Aorta (tissue), 5 donors: ENCODE results near the gene PARP8. TPM values are rescaled to one million over a fixed set of nuclear protein-coding genes. Genes with fewer than 3 reads are reported as not detected.
"Not testable (repeated sequence)": the region's sequence is repeated elsewhere in the genome, so short reads cannot be mapped to it uniquely, and the experiment has no call there.

ENCODE experiments used
- ATAC-seq: fragments of 200-7000 bp; cut with Tn5 transposase; one replicate; pipeline ENCODE4 v1.9.1; 2022; ENCODE audit warnings: moderate library complexity; ENCODE audit not compliant: low FRiP score
- DNase-seq, 2 donors: peaks; one replicate each; pipeline ENCODE4 v3.0.0-alpha.2; 2020
- H3K27ac ChIP-seq, 2 donors: one replicate each; pipeline ENCODE4 v1.5.1; 2013; ENCODE audit warnings: low read length in 2 of 2, mild to moderate bottlenecking in 2 of 2, moderate library complexity in 2 of 2, control low read depth in 1 of 2, inconsistent platforms in 1 of 2, low read depth in 1 of 2
- H3K27me3 ChIP-seq, 2 donors: one replicate each; pipeline ENCODE4 v1.6.1; 2013; ENCODE audit warnings: control low read depth in 1 of 2, low read length in 1 of 2, mild to moderate bottlenecking in 1 of 2, moderate library complexity in 1 of 2; ENCODE audit not compliant: insufficient read depth in 2 of 2, control insufficient read depth in 1 of 2
- H3K36me3 ChIP-seq, 2 donors: one replicate each; pipeline ENCODE4 v1.6.1; 2013; ENCODE audit warnings: control low read depth in 1 of 2, low read length in 1 of 2, mild to moderate bottlenecking in 1 of 2; ENCODE audit not compliant: insufficient read depth in 2 of 2, control insufficient read depth in 1 of 2
- H3K4me1 ChIP-seq, 2 donors: one replicate each; pipeline ENCODE4 v1.6.1; 2013; ENCODE audit warnings: low read length in 2 of 2, control low read depth in 1 of 2, mild to moderate bottlenecking in 1 of 2, moderate library complexity in 1 of 2; ENCODE audit not compliant: insufficient read depth in 2 of 2, control insufficient read depth in 1 of 2
- H3K4me3 ChIP-seq, 2 donors: one replicate each; pipeline ENCODE4 v1.5.1; 2013; ENCODE audit warnings: low read length in 2 of 2, control low read depth in 1 of 2, mild to moderate bottlenecking in 1 of 2
- H3K9me3 ChIP-seq: one replicate; pipeline ENCODE4 v1.6.1; 2013; ENCODE audit warnings: mild to moderate bottlenecking, low read length; ENCODE audit not compliant: control insufficient read depth
- WGBS, 2 donors: extraction: QIAGEN DNeasy Blood & Tissue Kit; methylation state at CpG; one replicate each; pipeline ENCODE4 v1.1.7; 2013; 5-methylcytosine and 5-hydroxymethylcytosine counted together
- intact Hi-C, 2 donors: fragments of 100-400 bp; cut with DNase I; formaldehyde crosslinking; loops; one replicate each; pipeline versions ENCODE4 v1.14.2 to v1.15.0; 2022
- polyA plus RNA-seq, 2 donors: library from polyadenylated mRNA; stranded (reverse); fragments of 200-250 nt; gene quantifications; one replicate each; pipeline ENCODE4 v1.2.3, GENCODE V29; 2013
- total RNA-seq, 2 donors: library from RNA; stranded (reverse); fragmentation: NEBNext Ultra II Directional; extraction: Animal tissue kit (Norgen Biotek cat#: 25700); gene quantifications; one replicate each; pipeline ENCODE4 v1.2.1, GENCODE V29; 2021
- donor health status: healthy with polysubstance abuse.
- donor health status: Bipolar disorder and iron deficiency.
- donor health status: DM: no; HTN: no; CAD: no.
- donor health status: DM: no; HTN: no; CAD: no.
- donor health status: DM: yes; HTN: yes; CAD: no.

Gene PARP8
- total and polyA plus RNA-seq, 4 donors, result 5.3 to 47.6 (median 19.5) TPM

DNA sequence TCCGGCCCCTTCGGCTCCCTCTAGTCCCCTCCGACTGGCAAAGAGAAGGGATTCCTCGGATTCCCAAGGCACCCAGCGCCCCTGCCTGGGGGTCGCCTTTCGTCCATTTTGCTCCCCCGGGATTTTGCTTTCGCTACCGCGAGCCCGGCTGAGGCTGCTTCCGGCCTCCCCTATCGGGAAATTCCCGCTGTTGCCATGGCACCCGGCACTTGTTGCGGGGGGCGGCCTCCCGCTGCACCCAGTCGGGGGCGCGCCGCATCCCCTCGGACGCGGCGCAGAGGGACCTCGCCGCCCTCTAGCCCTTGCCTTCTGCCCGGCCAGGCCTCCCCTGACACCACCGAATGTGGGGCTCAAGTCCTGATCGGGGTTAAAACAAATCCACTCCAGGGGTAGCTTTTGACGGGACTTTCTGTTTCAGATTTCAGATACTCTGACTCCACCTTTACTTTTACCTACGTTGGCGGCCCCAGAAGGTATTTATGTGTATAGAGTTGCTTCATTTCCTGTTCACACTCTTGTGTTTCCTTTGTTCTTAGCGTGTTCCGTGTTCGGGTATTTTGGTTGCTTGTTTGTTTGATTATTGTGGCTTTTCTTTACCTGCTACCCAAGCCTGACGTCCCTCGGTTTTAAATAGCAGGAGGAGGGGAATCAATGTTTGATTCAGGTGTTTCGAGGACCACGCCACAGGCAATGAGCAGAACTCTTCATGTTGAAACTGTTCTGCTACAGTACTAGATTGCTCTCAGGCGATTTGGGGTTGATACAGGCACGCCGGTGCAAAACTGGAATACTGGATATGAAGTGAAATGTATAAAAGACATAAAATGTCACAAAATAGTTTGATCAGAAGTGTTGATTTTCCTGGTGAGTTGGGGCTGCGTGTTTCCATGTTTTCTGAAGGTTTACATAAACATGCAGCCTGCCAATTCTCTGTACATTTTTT, 1.5 kb downstream of the PARP8 start:
- H3K27ac ChIP-seq, result peak overlapping the region; percentile 1 to 78
- ATAC-seq (peak; percentile 29), DNase-seq (peak; percentile 87 to 90)
- H3K9me3 ChIP-seq, result no peaks in the 10 kb centered on the region
- H3K27me3 ChIP-seq, result no peaks in the 10 kb centered on the region
- H3K4me3 ChIP-seq, result peak overlapping the region; percentile 40 to 75
- intact Hi-C loops, result loop anchor here (5.0 to 10.0 kb wide), 2 partner anchors 77 to 79 kb away; no protein-coding TSS in a partner anchor
- H3K4me1 ChIP-seq, result no peaks in the 10 kb centered on the region
- WGBS, 2 donors, result 0% methylated on average over 45 to 46 of the region's 46 CpGs
- no peaks in the 10 kb centered on the region for H3K36me3 ChIP-seq

DNA sequence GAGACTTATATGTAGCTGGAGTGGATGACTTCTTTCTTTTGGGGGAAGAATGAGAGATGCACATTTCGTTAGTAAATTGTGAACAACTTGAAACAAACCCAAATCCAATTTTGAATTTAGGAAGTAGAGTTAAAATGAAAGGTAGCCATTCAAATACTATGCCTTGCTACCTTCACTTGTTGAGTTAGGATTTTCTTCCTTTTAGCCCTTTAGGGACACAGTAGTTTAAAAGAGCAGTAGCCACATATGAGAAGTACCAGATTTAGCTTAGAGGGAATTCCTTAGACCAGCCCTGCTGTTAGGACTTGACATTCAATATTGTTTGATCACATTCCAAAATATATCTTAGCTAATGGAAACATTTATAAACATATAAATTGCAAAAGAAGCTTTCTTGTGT, 2.2 kb downstream of the PARP8 start:
- H3K4me1 ChIP-seq, DNase-seq, H3K9me3 ChIP-seq, ATAC-seq, H3K27ac ChIP-seq, H3K36me3 ChIP-seq, H3K27me3 ChIP-seq: not testable (repeated sequence)
- WGBS, 2 donors, result 15 to 20% methylated on average over 1 of the region's 1 CpG
- peak overlapping the region in 1 of 2 donors; percentile 75 for H3K4me3 ChIP-seq
- intact Hi-C loops, result loop anchor here (5.0 to 10.0 kb wide), 2 partner anchors 76 to 79 kb away; no protein-coding TSS in a partner anchor

DNA sequence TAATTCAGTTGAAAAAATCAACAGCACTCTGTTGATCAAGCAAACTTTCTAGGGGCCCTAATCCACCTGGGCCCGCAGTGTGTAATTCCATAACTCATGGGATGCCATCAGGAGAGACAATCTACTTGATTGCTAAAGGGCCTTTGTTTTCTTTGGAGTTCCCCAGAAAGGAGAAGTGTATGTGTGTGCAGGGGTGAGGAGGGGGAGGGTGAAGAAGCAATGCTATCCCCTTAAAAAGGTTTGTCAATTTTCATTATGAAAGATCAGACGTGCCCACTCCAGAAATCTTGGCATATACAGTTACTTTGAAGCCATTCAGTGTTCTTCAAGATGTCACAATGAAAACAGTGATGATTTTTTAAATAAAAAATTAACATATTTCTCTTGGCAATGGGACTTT, 6.2 kb downstream of the PARP8 start:
- Histone ChIP-seq H3K4me3 (no peak overlapping the region), H3K9me3 (no peaks in the 10 kb centered on the region), H3K4me1 (no peaks in the 10 kb centered on the region), H3K36me3 (no peaks in the 10 kb centered on the region), H3K27ac (no peak overlapping the region), H3K27me3 (no peaks in the 10 kb centered on the region)
- no peak for ATAC-seq
- WGBS, 2 donors, result 66 to 82% methylated on average over 2 of the region's 2 CpGs
- intact Hi-C loops, result no loop called here
- no peak for DNase-seq

DNA sequence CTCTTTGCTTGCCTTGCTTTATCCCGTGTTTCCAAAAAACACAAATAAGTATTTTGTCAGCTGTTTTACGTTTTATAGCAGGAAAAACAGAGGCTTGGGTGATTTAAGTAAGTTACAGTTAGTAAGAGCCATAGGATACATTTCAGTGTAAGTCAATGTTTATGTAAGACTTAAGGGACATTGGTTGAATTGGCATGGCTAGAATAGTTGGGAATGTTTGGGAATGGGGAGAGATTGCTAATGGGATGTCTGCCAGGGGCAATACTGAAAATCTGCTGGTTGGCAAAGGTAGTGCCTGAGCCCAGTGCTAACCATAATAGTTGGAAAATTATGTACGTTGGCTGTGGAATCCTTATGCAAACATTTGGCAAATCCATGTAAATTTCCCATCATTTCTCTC, 7.0 kb downstream of the PARP8 start:
- H3K36me3 ChIP-seq, H3K9me3 ChIP-seq, DNase-seq, ATAC-seq, intact Hi-C loops, H3K27ac ChIP-seq, H3K4me3 ChIP-seq, H3K27me3 ChIP-seq, H3K4me1 ChIP-seq: not testable (repeated sequence)
- 4 to 6% methylated on average over 3 of the region's 3 CpGs for WGBS, 2 donors

DNA sequence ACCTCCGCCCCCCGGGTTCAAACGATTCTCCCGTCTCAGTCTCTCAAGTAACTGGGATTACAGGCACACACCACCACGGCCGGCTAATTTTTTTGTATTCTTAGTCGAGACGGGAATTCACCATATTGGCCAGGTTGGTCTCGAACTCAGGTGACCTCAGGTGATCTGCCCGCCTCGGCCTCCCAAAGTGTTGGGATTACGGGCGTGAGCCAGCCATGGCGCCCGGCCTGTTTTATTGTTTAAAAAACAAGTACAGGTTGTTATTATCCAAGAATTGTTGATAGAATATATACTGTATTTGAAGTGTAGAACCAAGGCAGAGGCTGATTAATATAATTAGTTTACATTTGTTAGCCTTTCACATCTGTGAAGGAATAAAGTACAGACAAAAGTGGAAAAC, 8.9 kb downstream of the PARP8 start:
- Histone ChIP-seq H3K27me3 (no peaks in the 10 kb centered on the region), H3K9me3 (no peaks in the 10 kb centered on the region), H3K27ac (no peak overlapping the region), H3K36me3 (no peaks in the 10 kb centered on the region), H3K4me1 (no peaks in the 10 kb centered on the region), H3K4me3 (no peak overlapping the region)
- WGBS, 2 donors, result 95 to 96% methylated on average over 15 of the region's 15 CpGs
- intact Hi-C loops, result no loop called here
- ATAC-seq, result no peak
- DNase-seq, result no peak

DNA sequence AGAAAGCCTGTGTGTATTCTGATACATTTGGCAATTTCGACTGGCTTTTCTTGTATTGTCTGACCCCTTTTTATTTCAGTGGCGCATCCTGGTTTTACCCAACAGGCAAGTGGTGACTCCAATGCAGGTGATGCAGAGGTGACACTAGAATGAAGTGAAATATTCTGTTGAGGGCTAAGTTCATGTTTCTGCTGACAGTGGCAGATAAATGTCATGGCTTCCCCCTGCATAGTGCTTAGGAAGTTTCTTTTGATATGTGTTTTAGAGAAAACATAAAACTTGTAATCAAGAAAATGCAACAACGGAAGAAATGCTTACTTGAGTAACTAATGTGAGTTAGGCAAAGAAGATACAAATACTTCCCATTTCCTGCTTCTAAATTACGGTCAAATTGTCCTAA, 13.1 kb downstream of the PARP8 start:
- ATAC-seq, DNase-seq, H3K27ac ChIP-seq, intact Hi-C loops, H3K27me3 ChIP-seq, H3K9me3 ChIP-seq, H3K4me1 ChIP-seq, H3K4me3 ChIP-seq, H3K36me3 ChIP-seq: not testable (repeated sequence)
- WGBS, 2 donors, result 93% methylated on average over 4 of the region's 4 CpGs

DNA sequence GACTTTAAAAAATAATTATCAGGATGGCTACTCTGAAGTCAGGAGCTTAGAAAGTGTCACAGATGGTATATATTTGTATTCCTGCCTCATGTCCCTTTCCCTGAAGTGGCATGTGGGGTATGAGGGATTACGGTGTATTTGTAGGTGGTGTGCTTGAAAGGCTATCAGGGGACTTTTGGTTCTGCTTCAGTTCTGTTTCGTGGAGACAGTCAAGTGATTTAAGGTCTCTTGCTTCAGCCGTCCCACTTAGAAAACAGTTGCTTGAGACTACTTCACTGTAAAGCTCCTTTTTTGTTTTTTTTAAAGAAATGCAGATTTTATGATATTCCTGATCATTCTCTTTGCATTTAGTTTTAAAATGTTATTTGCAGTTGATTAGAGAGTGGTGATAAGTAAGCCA, 18.3 kb downstream of the PARP8 start:
- intact Hi-C loops, result no loop called here

GRCh38 chr5:50687548-50687947, 21.1 kb downstream of the PARP8 start:
- ATAC-seq, result no peak
- Histone ChIP-seq H3K27me3 (no peaks in the 10 kb centered on the region), H3K27ac (no peak overlapping the region), H3K4me3 (no peak overlapping the region), H3K36me3 (no peaks in the 10 kb centered on the region), H3K9me3 (no peaks in the 10 kb centered on the region), H3K4me1 (no peaks in the 10 kb centered on the region)
- WGBS, 2 donors, result 92 to 94% methylated on average over 4 of the region's 4 CpGs
- intact Hi-C loops, result no loop called here
- DNase-seq, result no peak

More for the DNA sequence above, 18.3 kb downstream of the PARP8 start:
- no peak for DNase-seq
- H3K27me3 ChIP-seq, result no peaks in the 10 kb centered on the region
- no peaks in the 10 kb centered on the region for H3K9me3 ChIP-seq
- 60 to 62% methylated on average over 3 of the region's 3 CpGs for WGBS, 2 donors
- no peak for ATAC-seq
- no peak overlapping the region for H3K4me3 ChIP-seq
- H3K36me3 ChIP-seq, result no peaks in the 10 kb centered on the region
- H3K27ac ChIP-seq, result no peak overlapping the region
- H3K4me1 ChIP-seq, result peaks cover 0 to 2% of the 10 kb centered on the region in 2 donors
